ENCODE data around the gene PRSS21.

PRSS21 gene

GRCh38 chr16:2839650-2840450 is 22.8 kb downstream of the PRSS21 start:
- Mint-ChIP-seq H3K4me1 (peaks cover 65% of the 10 kb centered on the region), H3K4me3 (peak overlapping the region; percentile 79), H3K36me3 (peaks cover 8% of the 10 kb centered on the region), H3K27ac (peak overlapping the region; percentile 93), H3K9me3 (no peaks in the 10 kb centered on the region)
- DNase-seq (ENCODE audit: low spot score in 2 of 2) (no peak), ATAC-seq (no peak)

- Mint-ChIP-seq H3K4me3 (peak overlapping the region; percentile 79), H3K36me3 (peaks cover 8% of the 10 kb centered on the region), H3K27ac (peak overlapping the region; percentile 93), H3K9me3 (no peaks in the 10 kb centered on the region), H3K4me1 (peaks cover 75% of the 10 kb centered on the region)
- no peak for ATAC-seq
- no peak for DNase-seq (ENCODE audit: low spot score in 2 of 2)
Measured at GRCh38 chr16:2840914-2841313, 23.9 kb downstream of the PRSS21 start.

GRCh38 chr16:2841606-2842339 is 24.7 kb downstream of the PRSS21 start:
- Mint-ChIP-seq H3K4me3 (peak overlapping the region; percentile 79), H3K9me3 (no peaks in the 10 kb centered on the region), H3K36me3 (peaks cover 8% of the 10 kb centered on the region), H3K27ac (peak overlapping the region; percentile 93), H3K4me1 (peaks cover 83% of the 10 kb centered on the region)
- DNase-seq (ENCODE audit: low spot score in 2 of 2): peak in 1 of 2 donors; percentile 59
- ATAC-seq: peak; percentile 42

GRCh38 chr16:2842340-2843000 is 25.4 kb downstream of the PRSS21 start:
- DNase-seq (ENCODE audit: low spot score in 2 of 2) (peak; percentile 77 to 91), ATAC-seq (peak; percentile 60)
- Mint-ChIP-seq H3K27ac (peak overlapping the region; percentile 93), H3K9me3 (no peaks in the 10 kb centered on the region), H3K4me3 (peak overlapping the region; percentile 79), H3K4me1 (peaks cover 83% of the 10 kb centered on the region), H3K36me3 (peaks cover 8% of the 10 kb centered on the region)

- peaks cover 73% of the 10 kb centered on the region for H3K4me1 Mint-ChIP-seq
- no peaks in the 10 kb centered on the region for H3K9me3 Mint-ChIP-seq
- ATAC-seq: no peak
- peaks cover 8% of the 10 kb centered on the region for H3K36me3 Mint-ChIP-seq
- no peak overlapping the region for H3K4me3 Mint-ChIP-seq
- DNase-seq (ENCODE audit: low spot score in 2 of 2): no peak
- no peak overlapping the region for H3K27ac Mint-ChIP-seq
Measured at GRCh38 chr16:2843526-2843925, 26.5 kb downstream of the PRSS21 start.

- peak overlapping the region; percentile 15 for H3K27ac Mint-ChIP-seq
- DNase-seq (ENCODE audit: low spot score in 2 of 2) (no peak), ATAC-seq (peak; percentile 15)
- H3K4me3 Mint-ChIP-seq: no peak overlapping the region
- H3K4me1 Mint-ChIP-seq: peaks cover 66% of the 10 kb centered on the region
- peaks cover 8% of the 10 kb centered on the region for H3K36me3 Mint-ChIP-seq
- no peaks in the 10 kb centered on the region for H3K9me3 Mint-ChIP-seq
Measured at GRCh38 chr16:2845116-2845515, 28.1 kb downstream of the PRSS21 start.

- Mint-ChIP-seq H3K9me3 (no peaks in the 10 kb centered on the region), H3K4me3 (peak overlapping the region; percentile 25), H3K4me1 (peaks cover 56% of the 10 kb centered on the region), H3K27ac (peak overlapping the region; percentile 44), H3K36me3 (peaks cover 8% of the 10 kb centered on the region)
- ATAC-seq (peak; percentile 87), DNase-seq (ENCODE audit: low spot score in 2 of 2) (no peak)
Measured at GRCh38 chr16:2846511-2847310, 29.7 kb downstream of the PRSS21 start.

GRCh38 chr16:2848933-2849725 is 32.1 kb downstream of the PRSS21 start:
- no peak overlapping the region for H3K4me3 Mint-ChIP-seq
- peaks cover 42% of the 10 kb centered on the region for H3K4me1 Mint-ChIP-seq
- no peaks in the 10 kb centered on the region for H3K36me3 Mint-ChIP-seq
- H3K27ac Mint-ChIP-seq: no peak overlapping the region
- no peak for ATAC-seq
- no peak for DNase-seq (ENCODE audit: low spot score in 2 of 2)
- peaks cover 2% of the 10 kb centered on the region for H3K9me3 Mint-ChIP-seq

- H3K27ac Mint-ChIP-seq: no peak overlapping the region
- DNase-seq (ENCODE audit: low spot score in 2 of 2): no peak
- H3K4me1 Mint-ChIP-seq: peaks cover 16% of the 10 kb centered on the region
- ATAC-seq: no peak
- H3K4me3 Mint-ChIP-seq: no peak overlapping the region
- peaks cover 8% of the 10 kb centered on the region for H3K9me3 Mint-ChIP-seq
- H3K36me3 Mint-ChIP-seq: no peaks in the 10 kb centered on the region
Measured at GRCh38 chr16:2852003-2852730, 35.1 kb downstream of the PRSS21 start.

GRCh38 chr16:2852731-2853507 is 35.9 kb downstream of the PRSS21 start:
- Mint-ChIP-seq H3K9me3 (peaks cover 8% of the 10 kb centered on the region), H3K4me3 (no peak overlapping the region), H3K4me1 (peaks cover 20% of the 10 kb centered on the region), H3K27ac (no peak overlapping the region), H3K36me3 (no peaks in the 10 kb centered on the region)
- DNase-seq (ENCODE audit: low spot score in 2 of 2) (no peak), ATAC-seq (no peak)

- ATAC-seq (no peak), DNase-seq (ENCODE audit: low spot score in 2 of 2) (no peak)
- H3K36me3 Mint-ChIP-seq: no peaks in the 10 kb centered on the region
- peaks cover 8% of the 10 kb centered on the region for H3K9me3 Mint-ChIP-seq
- no peak overlapping the region for H3K4me3 Mint-ChIP-seq
- H3K27ac Mint-ChIP-seq: no peak overlapping the region
- peaks cover 20% of the 10 kb centered on the region for H3K4me1 Mint-ChIP-seq
Measured at GRCh38 chr16:2853531-2854073, 36.6 kb downstream of the PRSS21 start.

GRCh38 chr16:2854700-2855309 is 37.8 kb downstream of the PRSS21 start:
- Mint-ChIP-seq H3K9me3 (peaks cover 8% of the 10 kb centered on the region), H3K27ac (peak overlapping the region; percentile 10), H3K4me3 (no peak overlapping the region), H3K4me1 (peaks cover 14% of the 10 kb centered on the region), H3K36me3 (no peaks in the 10 kb centered on the region)
- DNase-seq (ENCODE audit: low spot score in 2 of 2): no peak
- ATAC-seq: no peak

GRCh38 chr16:2855536-2855935 is 38.5 kb downstream of the PRSS21 start:
- Mint-ChIP-seq H3K4me1 (peaks cover 8% of the 10 kb centered on the region), H3K27ac (no peak overlapping the region), H3K9me3 (peaks cover 8% of the 10 kb centered on the region), H3K4me3 (no peak overlapping the region), H3K36me3 (no peaks in the 10 kb centered on the region)
- ATAC-seq: no peak
- no peak for DNase-seq (ENCODE audit: low spot score in 2 of 2)
